Measurements from ENCODE around the gene SLC7A8.

DNA sequence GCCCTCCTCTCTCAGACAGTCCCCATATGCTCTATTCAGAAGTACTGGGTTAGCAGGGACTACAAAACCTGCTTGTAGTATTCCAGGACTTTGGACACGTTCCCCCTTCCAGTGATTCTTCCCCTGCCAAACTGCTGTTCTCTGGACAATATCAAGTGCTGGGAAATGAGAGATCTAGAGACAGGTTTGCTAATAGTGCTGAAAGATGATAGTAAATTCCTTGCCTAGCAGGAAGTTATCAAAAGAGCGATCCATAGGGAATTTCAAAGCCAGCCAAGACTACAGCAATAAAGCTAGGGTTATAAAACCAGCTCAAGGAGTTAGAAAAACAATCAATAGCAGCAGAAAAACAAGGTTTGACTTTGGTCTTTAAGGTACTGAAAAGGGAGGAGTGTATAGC, 15.2 kb downstream of the SLC7A8 start:
- TF ChIP-seq, protein P1, sequence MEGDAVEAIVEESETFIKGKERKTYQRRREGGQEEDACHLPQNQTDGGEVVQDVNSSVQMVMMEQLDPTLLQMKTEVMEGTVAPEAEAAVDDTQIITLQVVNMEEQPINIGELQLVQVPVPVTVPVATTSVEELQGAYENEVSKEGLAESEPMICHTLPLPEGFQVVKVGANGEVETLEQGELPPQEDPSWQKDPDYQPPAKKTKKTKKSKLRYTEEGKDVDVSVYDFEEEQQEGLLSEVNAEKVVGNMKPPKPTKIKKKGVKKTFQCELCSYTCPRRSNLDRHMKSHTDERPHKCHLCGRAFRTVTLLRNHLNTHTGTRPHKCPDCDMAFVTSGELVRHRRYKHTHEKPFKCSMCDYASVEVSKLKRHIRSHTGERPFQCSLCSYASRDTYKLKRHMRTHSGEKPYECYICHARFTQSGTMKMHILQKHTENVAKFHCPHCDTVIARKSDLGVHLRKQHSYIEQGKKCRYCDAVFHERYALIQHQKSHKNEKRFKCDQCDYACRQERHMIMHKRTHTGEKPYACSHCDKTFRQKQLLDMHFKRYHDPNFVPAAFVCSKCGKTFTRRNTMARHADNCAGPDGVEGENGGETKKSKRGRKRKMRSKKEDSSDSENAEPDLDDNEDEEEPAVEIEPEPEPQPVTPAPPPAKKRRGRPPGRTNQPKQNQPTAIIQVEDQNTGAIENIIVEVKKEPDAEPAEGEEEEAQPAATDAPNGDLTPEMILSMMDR (IDR thresholded peaks at IDR 0.05) = no peak
- no peak for TF ChIP-seq POLR2A (IDR thresholded peaks at IDR 0.05)

All from thyroid gland (tissue), 4 donors.